Calu3 (cell line): Measurements from ENCODE around the gene ESRRG. TPM values are rescaled to one million over a fixed set of nuclear protein-coding genes. Genes with fewer than 3 reads are reported as not detected.

ENCODE experiments used
- BruUV-seq: library from RNA; stranded (reverse); fragments of 400-500 nt; replicated peaks from 2 replicates; lab custom pipeline; 2021; lab: Mats Ljungman, UMichigan
- CTCF ChIA-PET: fragments of 300-600 bp; sonication (Branson Sonifier 250); formaldehyde crosslinking; loops from one replicate; lab custom pipeline; 2022; ENCODE audit warnings: antibody characterized with exemption; lab: Charles Lee
- DNase-seq: peaks from one replicate; pipeline ENCODE4 v3.0.0; 2022
- H3K27ac Mint-ChIP-seq: one replicate; pipeline ENCODE4 v1.8.0; 2022; ENCODE audit warnings: mixed read lengths; ENCODE audit not compliant: unreplicated experiment
- H3K27me3 Mint-ChIP-seq: one replicate; pipeline ENCODE4 v1.8.0; 2022; ENCODE audit warnings: mixed read lengths; ENCODE audit not compliant: unreplicated experiment
- H3K36me3 Mint-ChIP-seq: one replicate; pipeline ENCODE4 v1.8.0; 2022; ENCODE audit warnings: mild to moderate bottlenecking, moderate library complexity, mixed read lengths; ENCODE audit not compliant: insufficient read depth, unreplicated experiment
- H3K4me1 Mint-ChIP-seq: one replicate; pipeline ENCODE4 v1.8.0; 2022; ENCODE audit warnings: mild to moderate bottlenecking, low read depth, mixed read lengths; ENCODE audit not compliant: unreplicated experiment
- H3K4me3 Mint-ChIP-seq: one replicate; pipeline ENCODE4 v1.8.0; 2022; ENCODE audit warnings: mild to moderate bottlenecking, low read depth, moderate library complexity, mixed read lengths; ENCODE audit not compliant: unreplicated experiment
- H3K9me3 Mint-ChIP-seq: one replicate; pipeline ENCODE4 v1.8.0; 2022; ENCODE audit warnings: low read depth, mixed read lengths; ENCODE audit not compliant: unreplicated experiment
- CTCF ChIP-seq: fragments of 200-600 bp; IDR thresholded peaks from one replicate; pipeline ENCODE4 v1.8.0; 2022; ENCODE audit warnings: antibody characterized with exemption; ENCODE audit not compliant: unreplicated experiment
- intact Hi-C: fragments of 100-400 bp; cut with micrococcal nuclease; formaldehyde crosslinking; loops from one replicate; pipeline ENCODE4 v1.10.0; 2022; ENCODE audit not compliant: unreplicated experiment
- total RNA-seq: library from RNA; stranded (reverse); gene quantifications from 2 replicates; pipeline ENCODE4 v1.2.3, GENCODE V29; 2022

ESRRG gene
- total RNA-seq, 1 experiment from 2014 or later, result 1.3 TPM

DNA sequence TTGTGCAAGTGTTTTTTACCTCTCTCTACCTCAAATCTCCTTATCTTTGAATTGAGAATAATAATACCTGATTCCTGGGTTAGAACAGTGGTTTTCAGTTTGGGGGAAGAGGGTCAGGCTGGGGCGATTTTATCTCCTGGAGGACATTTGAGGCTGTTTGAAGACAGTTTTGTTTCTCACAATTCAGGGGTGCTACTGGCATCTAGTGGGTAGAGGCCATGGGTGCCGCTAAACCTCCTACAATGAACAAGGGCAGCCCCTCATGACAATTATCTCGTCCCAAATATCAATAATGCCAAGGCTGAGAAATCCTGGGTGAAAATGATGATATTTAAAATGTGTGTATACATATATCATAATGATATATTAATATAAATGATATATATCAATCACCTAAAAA is 160.8 kb downstream of the ESRRG start:
- DNase-seq, result peak; percentile 6
- intact Hi-C loops, result loop anchor here (5.0 kb wide), 1 partner anchor 340 kb away; no protein-coding TSS in a partner anchor

GRCh38 chr1:216560527-216560926 is 162.7 kb downstream of the ESRRG start:
- no peak overlapping the region for H3K27ac Mint-ChIP-seq
- CTCF ChIA-PET, result no interaction called here
- H3K9me3 Mint-ChIP-seq, result no peaks in the 10 kb centered on the region
- TF ChIP-seq CTCF, result no peak
- no peak overlapping the region for H3K4me3 Mint-ChIP-seq
- H3K27me3 Mint-ChIP-seq, result no peaks in the 10 kb centered on the region
- no TSS peak for BruUV-seq
- intact Hi-C loops, result loop anchor here (5.0 kb wide), 1 partner anchor 338 kb away; no protein-coding TSS in a partner anchor
- DNase-seq, result no peak
- no peaks in the 10 kb centered on the region for H3K36me3 Mint-ChIP-seq
- H3K4me1 Mint-ChIP-seq, result no peaks in the 10 kb centered on the region

More for the DNA sequence above, 160.8 kb downstream of the ESRRG start:
- no peak for TF ChIP-seq CTCF
- no peak overlapping the region for H3K27ac Mint-ChIP-seq
- CTCF ChIA-PET, result no interaction called here
- no TSS peak for BruUV-seq
- no peaks in the 10 kb centered on the region for H3K27me3 Mint-ChIP-seq
- no peak overlapping the region for H3K4me3 Mint-ChIP-seq
- no peaks in the 10 kb centered on the region for H3K4me1 Mint-ChIP-seq
- no peaks in the 10 kb centered on the region for H3K9me3 Mint-ChIP-seq
- H3K36me3 Mint-ChIP-seq, result no peaks in the 10 kb centered on the region

- BruUV-seq, result no TSS peak
- Mint-ChIP-seq H3K27ac (no peak overlapping the region), H3K4me1 (peaks cover 8% of the 10 kb centered on the region), H3K4me3 (no peak overlapping the region), H3K27me3 (no peaks in the 10 kb centered on the region), H3K9me3 (no peaks in the 10 kb centered on the region), H3K36me3 (no peaks in the 10 kb centered on the region)
- CTCF ChIA-PET, result no interaction called here
- no peak for DNase-seq
- no peak for TF ChIP-seq CTCF
- intact Hi-C loops, result no loop called here
Observed at GRCh38 chr1:216559359-216559758, 163.9 kb downstream of the ESRRG start.

GRCh38 chr1:216555653-216556052 is 167.6 kb downstream of the ESRRG start:
- H3K27ac Mint-ChIP-seq, result no peak overlapping the region
- no peak for TF ChIP-seq CTCF
- H3K27me3 Mint-ChIP-seq, result no peaks in the 10 kb centered on the region
- H3K4me1 Mint-ChIP-seq, result peaks cover 8% of the 10 kb centered on the region
- no peak overlapping the region for H3K4me3 Mint-ChIP-seq
- H3K36me3 Mint-ChIP-seq, result no peaks in the 10 kb centered on the region
- BruUV-seq, result no TSS peak
- intact Hi-C loops, result no loop called here
- CTCF ChIA-PET, result interaction anchor here (0.7 kb wide), 1 partner anchor 444 kb away, joined by 3 read pairs; no protein-coding TSS in a partner anchor
- no peak for DNase-seq
- no peaks in the 10 kb centered on the region for H3K9me3 Mint-ChIP-seq
